Caco-2 (cell line): Measurements from ENCODE around the gene TMEM176B. TPM values are rescaled to one million over a fixed set of nuclear protein-coding genes. Genes with fewer than 3 reads are reported as not detected.

Source experiments
- BruUV-seq: library from RNA; stranded (reverse); fragments of 400-500 nt; replicated peaks from 2 replicates; lab custom pipeline; 2021; lab: Mats Ljungman, UMichigan
- CTCF ChIA-PET: fragments of 300-600 bp; sonication (Branson Sonifier 250); formaldehyde crosslinking; loops from one replicate; lab custom pipeline; 2022; ENCODE audit warnings: antibody characterized with exemption; lab: Charles Lee
- POLR2A ChIA-PET: fragments of 300-600 bp; sonication (Branson Sonifier 250); formaldehyde crosslinking; loops from one replicate; lab custom pipeline; 2022; ENCODE audit warnings: antibody characterized with exemption; lab: Charles Lee
- DNase-seq, 2 experiments: peaks; one replicate each; pipeline versions ENCODE4 v3.0.0 to v3.0.0-alpha.2; 2020 to 2022
- H3K27me3 ChIP-seq: replicated peaks from 2 replicates; pipeline ENCODE4 v1.6.0; 2011; ENCODE audit warnings: low read length; ENCODE audit not compliant: control insufficient read depth, insufficient read depth
- H3K36me3 ChIP-seq: 2 replicates; pipeline ENCODE4 v1.5.1; 2011; ENCODE audit warnings: low read length; ENCODE audit not compliant: control insufficient read depth, insufficient read depth
- H3K4me1 ChIP-seq: fragments of 250-450 bp; sonication (Bioruptor Pico); 2 replicates; pipeline ENCODE4 v1.5.1; 2020; ENCODE audit warnings: mild to moderate bottlenecking
- H3K4me3 ChIP-seq: 2 replicates; pipeline ENCODE4 v1.5.1; 2011; ENCODE audit warnings: low read depth, mild to moderate bottlenecking, control low read depth, low read length
- H3K9me3 ChIP-seq: fragments of 250-450 bp; sonication (Bioruptor Pico); 2 replicates; pipeline ENCODE4 v1.5.1; 2020; ENCODE audit warnings: mild to moderate bottlenecking, moderate library complexity
- H3K27ac Mint-ChIP-seq: one replicate; pipeline ENCODE4 v1.8.0; 2022; ENCODE audit warnings: mixed read lengths; ENCODE audit not compliant: unreplicated experiment
- H3K27me3 Mint-ChIP-seq: one replicate; pipeline ENCODE4 v1.8.0; 2022; ENCODE audit warnings: mixed read lengths; ENCODE audit not compliant: insufficient read depth, unreplicated experiment
- H3K36me3 Mint-ChIP-seq: one replicate; pipeline ENCODE4 v1.8.0; 2022; ENCODE audit warnings: mild to moderate bottlenecking, mixed read lengths; ENCODE audit not compliant: insufficient read depth, unreplicated experiment
- H3K4me1 Mint-ChIP-seq: one replicate; pipeline ENCODE4 v1.8.0; 2022; ENCODE audit warnings: low read depth, mixed read lengths; ENCODE audit not compliant: unreplicated experiment
- H3K4me3 Mint-ChIP-seq: one replicate; pipeline ENCODE4 v1.8.0; 2022; ENCODE audit warnings: mild to moderate bottlenecking, moderate library complexity, mixed read lengths; ENCODE audit not compliant: unreplicated experiment
- H3K9me3 Mint-ChIP-seq: one replicate; pipeline ENCODE4 v1.8.0; 2022; ENCODE audit warnings: mixed read lengths; ENCODE audit not compliant: unreplicated experiment
- CTCF ChIP-seq, 2 experiments: fragments of 200-600 bp in 1 of 2; IDR thresholded peaks; 1 replicate in 1 of 2; 2 replicates in 1 of 2; pipeline versions ENCODE4 v1.5.1 to v1.8.0; 2011 to 2022; ENCODE audit warnings: antibody characterized with exemption in 1 of 2, control low read depth in 1 of 2, inconsistent platforms in 1 of 2, low read depth in 1 of 2, low read length in 1 of 2, mild to moderate bottlenecking in 1 of 2, moderate library complexity in 1 of 2; ENCODE audit not compliant: insufficient read depth in 1 of 2, severe bottlenecking in 1 of 2, unreplicated experiment in 1 of 2
- intact Hi-C: fragments of 100-400 bp; cut with micrococcal nuclease; formaldehyde crosslinking; loops from one replicate; pipeline ENCODE4 v1.10.0; 2022; ENCODE audit not compliant: unreplicated experiment
- total RNA-seq: library from RNA; stranded (reverse); gene quantifications from 2 replicates; pipeline ENCODE4 v1.2.3, GENCODE V29; 2022

The TMEM176B gene
- total RNA-seq, 1 experiment from 2014 or later = 35.8 TPM

- H3K36me3 Mint-ChIP-seq = no peaks in the 10 kb centered on the region
- no TSS peak for BruUV-seq
- CTCF ChIA-PET = no interaction called here
Observed at GRCh38 chr7:150754951-150755350, 45.2 kb downstream of the TMEM176B start.

GRCh38 chr7:150753826-150754603 is 46.1 kb downstream of the TMEM176B start:
- peak in 1 of 2 experiments; percentile 24 for DNase-seq
- H3K4me1 Mint-ChIP-seq = no peaks in the 10 kb centered on the region
- intact Hi-C loops = loop anchor here (1.0 kb wide), 1 partner anchor 306 kb away; no protein-coding TSS in a partner anchor
- ChIA-PET POLR2A (no interaction called here), CTCF (interaction anchor here (0.7 to 1.0 kb wide), 3 partner anchors 27 to 396 kb away, joined by 3 to 10 read pairs (median 5); no protein-coding TSS in a partner anchor)
- H3K27ac Mint-ChIP-seq = no peak overlapping the region
- no TSS peak for BruUV-seq
- peaks cover 4% of the 10 kb centered on the region for H3K27me3 Mint-ChIP-seq
- no peaks in the 10 kb centered on the region; the same call in 1 of the 2 replicates for H3K27me3 ChIP-seq
- H3K36me3 Mint-ChIP-seq = no peaks in the 10 kb centered on the region
- H3K9me3 Mint-ChIP-seq = no peaks in the 10 kb centered on the region
- H3K4me3 ChIP-seq = no peak overlapping the region
- H3K4me1 ChIP-seq = no peaks in the 10 kb centered on the region
- no peaks in the 10 kb centered on the region for H3K9me3 ChIP-seq
- H3K4me3 Mint-ChIP-seq = no peak overlapping the region
- no peaks in the 10 kb centered on the region for H3K36me3 ChIP-seq
- TF ChIP-seq CTCF (IDR thresholded peaks at IDR 0.05; ENCODE audit: insufficient read depth in 1 of 2, low read depth in 1 of 2, low read length in 1 of 2, severe bottlenecking in 1 of 2, unreplicated experiment in 1 of 2) = peak; percentile 22 to 61

More at GRCh38 chr7:150754951-150755350, 45.2 kb downstream of the TMEM176B start:
- H3K4me1 ChIP-seq = no peaks in the 10 kb centered on the region
- no peak for TF ChIP-seq CTCF (IDR thresholded peaks at IDR 0.05; ENCODE audit: insufficient read depth in 1 of 2, low read depth in 1 of 2, low read length in 1 of 2, severe bottlenecking in 1 of 2, unreplicated experiment in 1 of 2)
- POLR2A ChIA-PET = no interaction called here
- H3K27me3 ChIP-seq = no peaks in the 10 kb centered on the region
- intact Hi-C loops = loop anchor here (1.0 kb wide), 1 partner anchor 307 kb away; no protein-coding TSS in a partner anchor
- Mint-ChIP-seq H3K27me3 (peaks cover 4% of the 10 kb centered on the region), H3K9me3 (no peaks in the 10 kb centered on the region), H3K27ac (no peak overlapping the region), H3K4me3 (no peak overlapping the region), H3K4me1 (no peaks in the 10 kb centered on the region)
- H3K9me3 ChIP-seq = no peaks in the 10 kb centered on the region
- H3K4me3 ChIP-seq = no peak overlapping the region
- no peaks in the 10 kb centered on the region for H3K36me3 ChIP-seq
- no peak for DNase-seq

- CTCF ChIA-PET = no interaction called here
Observed at GRCh38 chr7:150753239-150753638, 46.9 kb downstream of the TMEM176B start.

More at GRCh38 chr7:150753239-150753638, 46.9 kb downstream of the TMEM176B start:
- no peaks in the 10 kb centered on the region for H3K36me3 Mint-ChIP-seq
- Histone ChIP-seq H3K36me3 (no peaks in the 10 kb centered on the region), H3K4me1 (no peaks in the 10 kb centered on the region), H3K27me3 (no peaks in the 10 kb centered on the region; the same call in 1 of the 2 replicates), H3K9me3 (no peaks in the 10 kb centered on the region), H3K4me3 (no peak overlapping the region)
- no peak for DNase-seq
- H3K4me1 Mint-ChIP-seq = no peaks in the 10 kb centered on the region
- no peak for TF ChIP-seq CTCF (IDR thresholded peaks at IDR 0.05; ENCODE audit: insufficient read depth in 1 of 2, low read depth in 1 of 2, low read length in 1 of 2, severe bottlenecking in 1 of 2, unreplicated experiment in 1 of 2)
- H3K27me3 Mint-ChIP-seq = peaks cover 4% of the 10 kb centered on the region
- no TSS peak for BruUV-seq
- H3K4me3 Mint-ChIP-seq = no peak overlapping the region
- POLR2A ChIA-PET = no interaction called here
- no peak overlapping the region for H3K27ac Mint-ChIP-seq
- no peaks in the 10 kb centered on the region for H3K9me3 Mint-ChIP-seq
- intact Hi-C loops = no loop called here
